Esophagus mucosa (tissue), 1 donor: ENCODE results near the gene TNK2. TPM values are rescaled to one million over a fixed set of nuclear protein-coding genes. Genes with fewer than 3 reads are reported as not detected.
"Not testable (repeated sequence)": the region's sequence is repeated elsewhere in the genome, so short reads cannot be mapped to it uniquely, and the experiment has no call there.

Source experiments
- ATAC-seq: fragments of 200-7000 bp; cut with Tn5 transposase; one replicate; pipeline ENCODE4 v1.9.1; 2020
- total RNA-seq: library from RNA; stranded (reverse); gene quantifications from one replicate; pipeline ENCODE4 v1.2.4, GENCODE V29; 2023
- donor health status: DM: yes; HTN: yes; CAD: no.

The TNK2 gene
- total RNA-seq, 1 donor from 2014 or later, result 42.6 TPM

- ATAC-seq, result no peak
These were observed 25.2 kb downstream of the TNK2 start for GRCh38 chr3:195883160-195883559.

GRCh38 chr3:195882002-195882441 is 26.3 kb downstream of the TNK2 start:
- ATAC-seq, result no peak

- no peak for ATAC-seq
These were observed 26.9 kb downstream of the TNK2 start for GRCh38 chr3:195881276-195881988.

- no peak for ATAC-seq
These were observed 28.3 kb downstream of the TNK2 start for GRCh38 chr3:195880037-195880431.

DNA sequence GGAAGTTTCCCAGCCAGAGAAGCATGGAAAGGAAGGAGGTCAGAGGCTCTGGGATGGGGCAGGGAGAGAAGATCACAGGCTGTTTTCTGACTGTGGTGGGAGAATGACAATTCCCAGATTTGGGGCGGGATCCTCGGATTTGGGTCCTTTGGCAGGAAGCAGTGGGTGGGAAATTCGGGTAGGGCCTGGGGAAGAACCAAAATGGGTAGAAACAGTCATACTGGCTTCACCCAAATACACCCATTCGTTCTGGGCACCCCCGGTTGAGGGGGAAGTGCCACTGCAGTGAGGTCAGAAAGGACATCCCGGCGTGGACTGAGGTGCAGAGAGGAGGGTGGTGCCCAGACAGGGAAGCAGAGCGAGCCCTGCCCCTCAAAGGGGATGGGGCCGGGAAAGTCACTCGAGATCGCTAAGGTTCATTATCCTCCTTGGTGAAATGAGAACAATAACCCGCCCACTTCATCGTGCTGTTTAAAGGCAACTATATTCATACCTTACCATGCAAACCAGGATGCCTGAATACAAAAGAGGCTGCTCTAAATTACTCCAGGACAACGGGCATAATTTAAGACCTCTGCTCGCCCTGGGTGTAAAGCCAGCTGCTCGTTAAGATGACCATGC is 28.8 kb downstream of the TNK2 start:
- no peak for ATAC-seq

DNA sequence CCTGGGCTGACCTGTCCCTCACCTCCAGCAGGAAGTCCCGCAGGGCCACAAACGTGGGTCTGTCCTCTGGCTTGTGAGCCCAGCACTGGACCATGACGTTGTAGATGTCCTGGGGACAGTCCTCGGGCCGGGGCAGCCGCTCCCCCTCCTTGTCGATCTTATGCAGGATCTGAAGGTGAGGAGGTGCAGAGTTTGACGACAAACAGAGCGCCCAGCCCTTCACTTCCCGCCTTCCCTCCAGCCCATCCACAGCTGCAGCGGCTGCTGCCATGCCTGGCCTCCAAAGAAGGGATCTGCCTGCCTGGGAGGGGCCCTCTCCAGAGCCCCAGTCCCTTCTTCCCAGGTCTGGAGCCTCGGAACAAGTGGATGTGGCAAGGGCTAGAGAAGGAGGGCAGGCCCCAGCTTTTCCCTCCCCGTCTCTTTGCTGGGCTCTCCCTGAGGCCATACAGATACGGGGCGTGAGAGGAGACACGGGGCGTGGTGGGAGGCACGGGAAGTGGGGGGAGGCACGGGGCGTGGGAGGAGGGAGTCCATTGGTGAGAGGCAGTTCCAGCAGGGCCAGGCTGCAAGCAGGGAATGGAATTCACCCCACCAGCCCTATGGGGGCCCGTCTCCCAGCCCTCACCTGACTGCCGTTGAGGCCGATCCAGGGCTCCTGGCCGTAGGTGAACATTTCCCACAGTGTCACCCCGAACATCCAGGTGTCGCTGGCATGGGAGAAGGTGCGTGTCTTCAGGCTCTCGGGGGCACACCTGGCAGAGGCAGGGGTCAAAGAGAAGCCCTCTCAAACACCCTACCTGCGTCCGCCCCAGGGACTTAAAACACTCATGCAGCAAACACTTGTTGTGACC is 29.7 kb downstream of the TNK2 start:
- ATAC-seq, result peak; percentile 2

GRCh38 chr3:195877767-195878423 is 30.5 kb downstream of the TNK2 start:
- ATAC-seq, result peak; percentile 71

- ATAC-seq, result peak; percentile 79
These were observed 31.1 kb downstream of the TNK2 start for GRCh38 chr3:195877136-195877715.

DNA sequence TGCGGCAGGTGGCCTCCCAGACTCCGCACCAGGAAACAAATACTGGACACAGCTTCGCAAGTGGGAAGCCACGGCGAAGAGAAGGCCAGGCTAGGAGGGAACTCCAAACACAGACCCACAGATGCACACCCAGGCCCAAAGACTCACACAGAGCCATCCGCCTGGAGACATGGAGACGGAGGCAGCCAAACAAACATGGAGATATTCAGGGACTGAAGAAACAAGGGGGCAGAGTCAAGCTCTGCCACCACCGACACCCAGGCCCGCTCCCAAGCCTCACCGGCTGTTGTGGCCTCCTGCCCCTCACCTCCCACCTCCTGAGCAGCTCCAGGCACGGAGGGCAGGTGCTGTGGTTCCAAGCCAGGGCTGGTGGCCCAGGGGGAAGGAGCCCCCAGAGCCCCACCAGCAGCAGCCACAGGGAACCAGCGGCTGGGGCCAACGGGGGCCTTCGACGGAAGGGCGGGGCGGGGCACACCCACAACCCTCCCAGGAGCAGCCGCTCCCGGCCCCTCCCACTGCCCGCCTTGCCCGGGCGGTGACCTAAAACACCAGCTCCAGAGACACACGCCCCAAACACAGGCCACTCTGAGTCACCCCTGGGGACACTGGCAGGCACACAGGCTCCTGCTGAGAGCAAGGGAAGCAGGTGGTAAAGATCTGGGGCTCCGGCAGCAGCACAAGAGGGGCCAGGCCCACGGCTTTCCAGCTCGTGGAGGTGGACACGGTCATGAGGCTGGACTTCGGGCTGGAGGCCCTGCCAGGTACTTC is 31.9 kb downstream of the TNK2 start:
- ATAC-seq, result peak; percentile 89

DNA sequence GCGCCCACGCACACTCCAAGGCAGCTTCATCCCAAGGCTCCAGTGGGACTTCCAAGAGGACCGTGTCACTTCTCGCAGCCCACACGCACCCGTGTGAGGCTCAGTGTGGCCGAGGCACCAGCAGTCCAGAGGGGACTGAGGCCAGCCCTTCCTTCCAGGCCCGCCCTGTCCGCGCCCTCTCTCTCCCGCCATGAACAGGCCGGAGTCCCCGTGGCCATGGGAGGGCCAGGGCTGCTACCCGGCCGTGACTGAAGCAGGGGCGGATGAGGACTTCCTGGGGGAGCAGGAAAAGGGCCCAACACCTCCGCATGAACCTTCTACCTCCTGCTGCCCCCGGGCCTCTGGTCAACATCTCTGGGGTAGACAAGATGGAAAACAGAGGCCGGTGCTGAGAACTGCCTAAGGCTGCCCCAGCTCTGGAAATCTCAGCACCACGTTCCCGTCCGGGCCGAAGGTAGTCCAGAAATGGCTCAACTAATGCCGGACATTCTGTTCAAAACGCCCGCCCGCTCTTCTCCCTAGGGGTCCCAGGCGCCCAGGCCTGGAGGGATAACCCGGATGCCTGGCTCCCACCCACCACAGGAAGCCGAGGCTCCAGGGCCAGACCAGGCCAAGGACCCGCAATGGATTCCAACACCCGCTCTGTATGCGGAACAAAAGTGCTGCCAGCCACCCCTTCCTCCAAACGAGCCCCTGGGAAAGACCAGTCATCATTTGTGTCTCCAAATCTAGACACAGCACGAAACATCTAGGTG is 32.7 kb downstream of the TNK2 start:
- ATAC-seq, result no peak

DNA sequence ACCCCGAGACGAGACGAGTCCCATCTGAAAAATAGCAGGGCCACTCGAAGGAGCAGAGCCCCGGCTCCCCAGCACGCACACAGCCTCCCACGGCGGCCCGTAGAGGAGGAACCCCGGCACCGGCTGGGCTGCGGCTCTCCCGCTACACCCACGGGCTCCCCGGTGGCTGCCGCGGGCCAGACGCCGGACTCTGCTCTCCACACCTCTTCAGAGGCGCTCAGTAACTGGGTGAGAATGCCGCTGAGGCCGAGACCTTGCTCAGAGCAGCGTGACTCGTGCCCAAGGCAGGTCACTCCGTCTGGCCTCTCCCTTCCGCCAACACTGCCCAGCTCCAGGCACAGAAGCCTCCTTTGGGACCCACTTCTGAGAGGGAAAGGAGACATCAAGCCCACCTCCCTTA is 34.4 kb downstream of the TNK2 start:
- ATAC-seq, result no peak

DNA sequence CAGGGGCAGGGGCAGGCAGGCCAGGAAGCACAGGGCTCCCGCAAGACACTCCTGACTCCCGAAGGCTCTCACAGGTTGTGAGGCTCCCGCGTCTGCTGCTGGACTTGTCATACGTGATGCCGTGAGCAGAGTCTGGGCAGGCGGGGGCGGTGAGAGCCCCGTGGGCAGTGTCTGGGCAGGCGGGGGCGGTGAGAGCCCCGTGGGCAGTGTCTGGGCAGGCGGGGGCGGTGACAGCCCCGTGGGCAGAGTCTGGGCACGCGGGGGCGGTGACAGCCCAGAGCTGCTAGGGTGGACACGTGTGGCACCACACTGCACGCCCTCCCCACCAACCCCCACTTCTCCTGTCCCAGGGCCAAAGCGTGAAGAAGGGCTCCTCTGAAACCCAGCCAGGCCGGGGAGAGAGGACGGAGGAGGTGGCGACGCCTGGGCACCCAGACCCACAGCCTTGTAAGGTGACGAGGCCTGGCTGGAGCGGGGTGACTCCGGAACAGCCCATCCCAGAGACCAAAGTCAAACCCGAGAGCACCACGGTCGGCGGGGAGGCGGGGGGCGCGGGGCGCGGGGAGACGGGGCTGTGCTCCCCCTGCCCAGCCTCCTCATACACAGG is 35.0 kb downstream of the TNK2 start:
- no peak for ATAC-seq

DNA sequence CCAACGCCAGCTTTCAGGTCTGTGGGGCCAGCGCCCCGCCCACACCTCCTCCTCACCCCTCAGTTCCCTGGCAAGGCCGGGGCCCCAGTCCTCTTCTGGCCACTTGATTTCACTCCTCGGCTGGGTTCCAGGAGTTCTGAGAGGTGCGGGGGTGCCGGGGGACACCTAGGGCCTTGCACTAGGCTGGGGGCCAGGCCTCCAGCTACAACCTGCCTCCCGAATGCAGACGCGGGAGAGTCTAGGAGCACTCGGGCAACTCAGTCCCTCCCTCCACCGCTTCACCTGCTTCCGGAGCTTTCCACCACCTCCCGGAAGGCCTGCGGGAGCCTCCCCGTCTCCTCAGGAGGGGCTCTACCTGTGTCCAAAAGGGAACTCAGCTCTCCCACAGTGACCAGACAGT is 35.6 kb downstream of the TNK2 start:
- no peak for ATAC-seq

GRCh38 chr3:195872097-195872496 is 36.3 kb downstream of the TNK2 start:
- ATAC-seq, result no peak

GRCh38 chr3:195871686-195872085 is 36.7 kb downstream of the TNK2 start:
- ATAC-seq, result not testable (repeated sequence)

- no peak for ATAC-seq
These were observed 37.4 kb downstream of the TNK2 start for GRCh38 chr3:195870937-195871336.

DNA sequence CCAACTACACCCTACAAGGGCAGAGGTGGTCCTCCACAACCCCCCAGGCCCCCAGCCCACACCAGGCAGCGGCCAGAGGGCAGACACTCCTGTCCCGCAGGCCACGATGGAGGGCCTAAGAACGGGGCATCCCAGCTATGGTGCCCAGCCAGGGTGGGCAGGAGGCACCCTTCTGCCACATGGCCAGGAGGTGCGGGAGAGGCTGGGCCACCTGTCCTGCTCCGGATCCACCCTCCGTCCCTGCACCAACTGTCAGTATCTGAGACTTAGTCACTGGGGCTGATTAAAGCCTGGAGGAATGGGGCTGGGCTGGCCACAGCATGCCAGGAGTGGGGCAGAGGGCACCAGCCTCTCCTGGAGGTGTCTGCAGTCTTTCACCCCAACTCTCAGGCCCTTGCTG is 37.9 kb downstream of the TNK2 start:
- ATAC-seq, result peak; percentile 88

GRCh38 chr3:195869413-195870001 is 38.8 kb downstream of the TNK2 start:
- no peak for ATAC-seq

- ATAC-seq, result no peak
These were observed 39.4 kb downstream of the TNK2 start for GRCh38 chr3:195868866-195869412.
